Measurements from ENCODE around the gene CEP57. TPM values are rescaled to one million over a fixed set of nuclear protein-coding genes. Genes with fewer than 3 reads are reported as not detected.
A peak's percentile ranks its signal among the peaks of the same experiment; 100 is the strongest.

Gene CEP57
- total and polyA plus RNA-seq, 2 of the 13 experiments (the other 11 are each of a cell fraction or from before 2014, with no cell fraction given), result 34.3 to 59.4 TPM

GRCh38 chr11:95790123-95790932, at the start of gene CEP57 (continued):
- TF ChIP-seq, protein P1, sequence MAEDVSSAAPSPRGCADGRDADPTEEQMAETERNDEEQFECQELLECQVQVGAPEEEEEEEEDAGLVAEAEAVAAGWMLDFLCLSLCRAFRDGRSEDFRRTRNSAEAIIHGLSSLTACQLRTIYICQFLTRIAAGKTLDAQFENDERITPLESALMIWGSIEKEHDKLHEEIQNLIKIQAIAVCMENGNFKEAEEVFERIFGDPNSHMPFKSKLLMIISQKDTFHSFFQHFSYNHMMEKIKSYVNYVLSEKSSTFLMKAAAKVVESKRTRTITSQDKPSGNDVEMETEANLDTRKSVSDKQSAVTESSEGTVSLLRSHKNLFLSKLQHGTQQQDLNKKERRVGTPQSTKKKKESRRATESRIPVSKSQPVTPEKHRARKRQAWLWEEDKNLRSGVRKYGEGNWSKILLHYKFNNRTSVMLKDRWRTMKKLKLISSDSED (CRISPR knock-in tag; IDR thresholded peaks at IDR 0.05), result 0 out of 2 replicates have a peak, but pooled peaks have one; percentile 37
- TF ChIP-seq GTF3A (CRISPR knock-in tag; conservative IDR thresholded peaks at IDR 0.05) (no peak), ZNF30 (CRISPR knock-in tag; IDR thresholded peaks at IDR 0.05) (no peak), ZNF253 (CRISPR knock-in tag; IDR thresholded peaks at IDR 0.05; ENCODE audit: borderline replicate concordance) (0 out of 2 replicates have a peak, but pooled peaks have one; percentile 4), POLR2A (IDR thresholded peaks at IDR 0.05; ENCODE audit: insufficient read depth in 1 of 2, low read depth in 2 of 2, low read length in 2 of 2) (peak; percentile 8 to 61; a peak in 3 of 4 replicates), ZNF362 (CRISPR knock-in tag; IDR thresholded peaks at IDR 0.05; ENCODE audit: borderline replicate concordance) (no peak), SNAPC4 (CRISPR knock-in tag; IDR thresholded peaks at IDR 0.05) (0 out of 2 replicates have a peak, but pooled peaks have one; percentile 66), HINFP (CRISPR knock-in tag; IDR thresholded peaks at IDR 0.05; ENCODE audit: low read depth) (peak; percentile 73), RELA (CRISPR knock-in tag; IDR thresholded peaks at IDR 0.05) (no peak), ZNF761 (CRISPR knock-in tag; conservative IDR thresholded peaks at IDR 0.05) (0 out of 2 replicates have a peak, but pooled peaks have one; percentile 17), ZFY (CRISPR knock-in tag; IDR thresholded peaks at IDR 0.05) (peak; percentile 49), ZNF20 (CRISPR knock-in tag; IDR thresholded peaks at IDR 0.05) (0 out of 2 replicates have a peak, but pooled peaks have one; percentile 52), NCOR1 (IDR thresholded peaks at IDR 0.05; ENCODE audit: borderline replicate concordance, low read length) (no peak), SSRP1 (CRISPR knock-in tag; IDR thresholded peaks at IDR 0.05) (no peak)
- TF ChIP-seq, protein P2, sequence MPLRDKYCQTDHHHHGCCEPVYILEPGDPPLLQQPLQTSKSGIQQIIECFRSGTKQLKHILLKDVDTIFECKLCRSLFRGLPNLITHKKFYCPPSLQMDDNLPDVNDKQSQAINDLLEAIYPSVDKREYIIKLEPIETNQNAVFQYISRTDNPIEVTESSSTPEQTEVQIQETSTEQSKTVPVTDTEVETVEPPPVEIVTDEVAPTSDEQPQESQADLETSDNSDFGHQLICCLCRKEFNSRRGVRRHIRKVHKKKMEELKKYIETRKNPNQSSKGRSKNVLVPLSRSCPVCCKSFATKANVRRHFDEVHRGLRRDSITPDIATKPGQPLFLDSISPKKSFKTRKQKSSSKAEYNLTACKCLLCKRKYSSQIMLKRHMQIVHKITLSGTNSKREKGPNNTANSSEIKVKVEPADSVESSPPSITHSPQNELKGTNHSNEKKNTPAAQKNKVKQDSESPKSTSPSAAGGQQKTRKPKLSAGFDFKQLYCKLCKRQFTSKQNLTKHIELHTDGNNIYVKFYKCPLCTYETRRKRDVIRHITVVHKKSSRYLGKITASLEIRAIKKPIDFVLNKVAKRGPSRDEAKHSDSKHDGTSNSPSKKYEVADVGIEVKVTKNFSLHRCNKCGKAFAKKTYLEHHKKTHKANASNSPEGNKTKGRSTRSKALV (CRISPR knock-in tag; IDR thresholded peaks at IDR 0.05), result 0 out of 2 replicates have a peak, but pooled peaks have one; percentile 73
- TF ChIP-seq, protein P3, sequence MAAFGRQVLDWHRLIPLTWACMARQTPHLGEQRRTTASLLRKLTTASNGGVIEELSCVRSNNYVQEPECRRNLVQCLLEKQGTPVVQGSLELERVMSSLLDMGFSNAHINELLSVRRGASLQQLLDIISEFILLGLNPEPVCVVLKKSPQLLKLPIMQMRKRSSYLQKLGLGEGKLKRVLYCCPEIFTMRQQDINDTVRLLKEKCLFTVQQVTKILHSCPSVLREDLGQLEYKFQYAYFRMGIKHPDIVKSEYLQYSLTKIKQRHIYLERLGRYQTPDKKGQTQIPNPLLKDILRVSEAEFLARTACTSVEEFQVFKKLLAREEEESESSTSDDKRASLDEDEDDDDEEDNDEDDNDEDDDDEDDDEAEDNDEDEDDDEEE (CRISPR knock-in tag; IDR thresholded peaks at IDR 0.05), result peak; percentile 54; the same call in 1 of the 2 replicates
